ENCODE measurements around the gene MTA1.

Gene MTA1

GRCh38 chr14:105386581-105387529, 32.8 kb upstream of the MTA1 start:
- DNase-seq (ENCODE audit: low spot score): no peak

- no peak for DNase-seq (ENCODE audit: low spot score)
These were observed 32.1 kb upstream of the MTA1 start for GRCh38 chr14:105387530-105387922.

GRCh38 chr14:105388110-105388951, 31.3 kb upstream of the MTA1 start:
- no peak for DNase-seq (ENCODE audit: low spot score)

GRCh38 chr14:105388976-105389375, 30.7 kb upstream of the MTA1 start:
- DNase-seq (ENCODE audit: low spot score): no peak

- DNase-seq (ENCODE audit: low spot score): no peak
These were observed 30.1 kb upstream of the MTA1 start for GRCh38 chr14:105389534-105389933.

GRCh38 chr14:105389976-105390848, 29.4 kb upstream of the MTA1 start:
- no peak for DNase-seq (ENCODE audit: low spot score)

- DNase-seq (ENCODE audit: low spot score): no peak
These were observed 28.7 kb upstream of the MTA1 start for GRCh38 chr14:105390849-105391500.

GRCh38 chr14:105391541-105391940, 28.1 kb upstream of the MTA1 start:
- DNase-seq (ENCODE audit: low spot score): no peak

- no peak for DNase-seq (ENCODE audit: low spot score)
These were observed 27.2 kb upstream of the MTA1 start for GRCh38 chr14:105392131-105393090.

- DNase-seq (ENCODE audit: low spot score): no peak
These were observed 26.5 kb upstream of the MTA1 start for GRCh38 chr14:105393151-105393550.

GRCh38 chr14:105394714-105395537, 24.7 kb upstream of the MTA1 start:
- no peak for DNase-seq (ENCODE audit: low spot score)

- no peak for DNase-seq (ENCODE audit: low spot score)
These were observed 24.1 kb upstream of the MTA1 start for GRCh38 chr14:105395538-105395854.

GRCh38 chr14:105397350-105397931, 22.2 kb upstream of the MTA1 start:
- no peak for DNase-seq (ENCODE audit: low spot score)

GRCh38 chr14:105398044-105398725, 21.4 kb upstream of the MTA1 start, which contains the start of gene TEX22:
TSS of gene TEX22 (plus strand) at chr14:105398538. CDS start at chr14:105399341, 803 bp downstream.
- DNase-seq (ENCODE audit: low spot score): peak; percentile 97

- no peak for DNase-seq (ENCODE audit: low spot score)
These were observed 20.7 kb upstream of the MTA1 start for GRCh38 chr14:105398726-105399465.

GRCh38 chr14:105399466-105399775, 20.2 kb upstream of the MTA1 start:
- no peak for DNase-seq (ENCODE audit: low spot score)

- no peak for DNase-seq (ENCODE audit: low spot score)
These were observed 19.6 kb upstream of the MTA1 start for GRCh38 chr14:105400016-105400415.

- DNase-seq (ENCODE audit: low spot score): no peak
These were observed 17.9 kb upstream of the MTA1 start for GRCh38 chr14:105401699-105402098.
